Activated CD8-positive, alpha-beta memory T cell treated with anti-CD3 and anti-CD28 coated beads, Interleukin-2, amount 10 ng/mL, durations not matched to agents 7 days and 5 days (primary cell): ENCODE data around the gene KCNIP3. TPM values are rescaled to one million over a fixed set of nuclear protein-coding genes. Genes with fewer than 3 reads are reported as not detected.
"Not testable (repeated sequence)": the region's sequence is repeated elsewhere in the genome, so short reads cannot be mapped to it uniquely, and the experiment has no call there.

Experiments used
- ATAC-seq: fragments of 150-1000 bp; cut with Tn5 transposase; one replicate; pipeline ENCODE4 v1.10.0; 2021; ENCODE audit warnings: moderate library complexity
- CTCF ChIA-PET: fragments of 350-600 bp; sonication (Branson Sonifier 250); formaldehyde crosslinking; loops from one replicate; lab custom pipeline; 2021; ENCODE audit warnings: antibody characterized with exemption; lab: Charles Lee
- DNase-seq: peaks from one replicate; pipeline ENCODE4 v3.0.0-alpha.2; 2020
- H3K27ac Mint-ChIP-seq: one replicate; pipeline ENCODE4 v1.8.0; 2021; ENCODE audit warnings: mild to moderate bottlenecking, mixed read lengths
- H3K27me3 Mint-ChIP-seq: one replicate; pipeline ENCODE4 v1.8.0; 2021; ENCODE audit warnings: mixed read lengths
- H3K36me3 Mint-ChIP-seq: one replicate; pipeline ENCODE4 v1.8.0; 2021; ENCODE audit warnings: mild to moderate bottlenecking, mixed read lengths
- H3K4me1 Mint-ChIP-seq: one replicate; pipeline ENCODE4 v1.8.0; 2021; ENCODE audit warnings: mixed read lengths
- H3K4me3 Mint-ChIP-seq: one replicate; pipeline ENCODE4 v1.8.0; 2021; ENCODE audit warnings: mild to moderate bottlenecking, moderate library complexity, mixed read lengths
- H3K9me3 Mint-ChIP-seq: one replicate; pipeline ENCODE4 v1.8.0; 2022; ENCODE audit warnings: low read depth, mixed read lengths
- total RNA-seq, 2 experiments: library from RNA; stranded (reverse); gene quantifications; one replicate each; pipeline ENCODE4 v1.2.3, GENCODE V29; 2021

The KCNIP3 gene
- total RNA-seq, 2 experiments from 2014 or later: not detected

- no peaks in the 10 kb centered on the region for H3K36me3 Mint-ChIP-seq
- no peaks in the 10 kb centered on the region for H3K9me3 Mint-ChIP-seq
- H3K4me1 Mint-ChIP-seq: peaks cover 20% of the 10 kb centered on the region
- CTCF ChIA-PET: interaction anchor here (0.7 to 3.4 kb wide), 4 partner anchors 8 to 326 kb away, joined by 3 to 21 read pairs (median 4); no protein-coding TSS in a partner anchor
- H3K27me3 Mint-ChIP-seq: no peaks in the 10 kb centered on the region
- ATAC-seq (no peak), DNase-seq (no peak)
- H3K27ac Mint-ChIP-seq: peak overlapping the region; percentile 93
- peak overlapping the region; percentile 92 for H3K4me3 Mint-ChIP-seq
Observed at GRCh38 chr2:95401480-95401879, 104.3 kb downstream of the KCNIP3 start.

- H3K27me3 Mint-ChIP-seq, H3K9me3 Mint-ChIP-seq, H3K36me3 Mint-ChIP-seq, DNase-seq: not testable (repeated sequence)
- peak; percentile 15 for ATAC-seq
- peak overlapping the region; percentile 93 for H3K27ac Mint-ChIP-seq
- CTCF ChIA-PET: interaction anchor here (0.7 to 3.4 kb wide), 5 partner anchors 9 to 325 kb away, joined by 3 to 21 read pairs (median 6); no protein-coding TSS in a partner anchor
- H3K4me1 Mint-ChIP-seq: peaks cover 20% of the 10 kb centered on the region
- H3K4me3 Mint-ChIP-seq: peak overlapping the region; percentile 92
Observed at GRCh38 chr2:95402004-95402369, 104.8 kb downstream of the KCNIP3 start.

- H3K27ac Mint-ChIP-seq: peak within 1 kb of the TSS; percentile 93
- H3K27me3 Mint-ChIP-seq: no peaks in the 10 kb centered on the region
- peak; percentile 98 for DNase-seq
- H3K4me1 Mint-ChIP-seq: peaks cover 20% of the 10 kb centered on the region
- H3K9me3 Mint-ChIP-seq: no peaks in the 10 kb centered on the region
- H3K4me3 Mint-ChIP-seq: peak within 1 kb of the TSS; percentile 92
- CTCF ChIA-PET: interaction anchor here (1.4 to 3.4 kb wide), 5 partner anchors 9 to 327 kb away, joined by 3 to 21 read pairs (median 6); no protein-coding TSS in a partner anchor
- ATAC-seq: peak; percentile 97
- H3K36me3 Mint-ChIP-seq: no peaks in the 10 kb centered on the region
Observed at GRCh38 chr2:95402370-95403203, 105.4 kb downstream of the KCNIP3 start, which contains the start of gene FAHD2A. Gene FAHD2A, plus strand, starts transcription at chr2:95402708. Its CDS starts 2,851 bp downstream, at chr2:95405559.

- H3K27ac Mint-ChIP-seq: peak overlapping the region; percentile 93
- not testable (repeated sequence) for H3K9me3 Mint-ChIP-seq, H3K27me3 Mint-ChIP-seq, H3K36me3 Mint-ChIP-seq
- DNase-seq (peak; percentile 64), ATAC-seq (peak; percentile 28)
- peaks cover 20% of the 10 kb centered on the region for H3K4me1 Mint-ChIP-seq
- CTCF ChIA-PET: interaction anchor here (1.3 to 3.4 kb wide), 4 partner anchors 10 to 326 kb away, joined by 5 to 21 read pairs (median 6); no protein-coding TSS in a partner anchor
- H3K4me3 Mint-ChIP-seq: peak overlapping the region; percentile 92
Observed at GRCh38 chr2:95403204-95403721, 106.1 kb downstream of the KCNIP3 start.

GRCh38 chr2:95403824-95404223, 106.7 kb downstream of the KCNIP3 start:
- not testable (repeated sequence) for DNase-seq, H3K27me3 Mint-ChIP-seq, H3K36me3 Mint-ChIP-seq, ATAC-seq, H3K27ac Mint-ChIP-seq, H3K9me3 Mint-ChIP-seq
- Mint-ChIP-seq H3K4me1 (peaks cover 20% of the 10 kb centered on the region), H3K4me3 (peak overlapping the region; percentile 92)
- CTCF ChIA-PET: interaction anchor here (1.3 to 3.4 kb wide), 4 partner anchors 9 to 326 kb away, joined by 5 to 21 read pairs (median 6); no protein-coding TSS in a partner anchor

- ATAC-seq, H3K9me3 Mint-ChIP-seq, H3K36me3 Mint-ChIP-seq, DNase-seq, H3K27me3 Mint-ChIP-seq, H3K27ac Mint-ChIP-seq, H3K4me3 Mint-ChIP-seq: not testable (repeated sequence)
- peaks cover 20% of the 10 kb centered on the region for H3K4me1 Mint-ChIP-seq
- CTCF ChIA-PET: interaction anchor here (2.9 kb wide), 1 partner anchor 122 kb away, joined by 6 read pairs; no protein-coding TSS in a partner anchor
Observed at GRCh38 chr2:95404676-95405075, 107.5 kb downstream of the KCNIP3 start.

- H3K36me3 Mint-ChIP-seq, ATAC-seq, H3K9me3 Mint-ChIP-seq, CTCF ChIA-PET, H3K4me3 Mint-ChIP-seq, H3K27me3 Mint-ChIP-seq, DNase-seq, H3K27ac Mint-ChIP-seq, H3K4me1 Mint-ChIP-seq: not testable (repeated sequence)
Observed at GRCh38 chr2:95411239-95411638, 114.1 kb downstream of the KCNIP3 start.

- DNase-seq (peak; percentile 69), ATAC-seq (peak; percentile 87)
- H3K27me3 Mint-ChIP-seq, H3K4me3 Mint-ChIP-seq, H3K36me3 Mint-ChIP-seq, H3K9me3 Mint-ChIP-seq, H3K27ac Mint-ChIP-seq, H3K4me1 Mint-ChIP-seq: not testable (repeated sequence)
- CTCF ChIA-PET: interaction anchor here (1.8 kb wide), 1 partner anchor 10 kb away, joined by 5 read pairs; no protein-coding TSS in a partner anchor
Observed at GRCh38 chr2:95414015-95414594, 117.0 kb downstream of the KCNIP3 start.

GRCh38 chr2:95415138-95415537, 118.0 kb downstream of the KCNIP3 start:
- DNase-seq, H3K9me3 Mint-ChIP-seq, H3K4me1 Mint-ChIP-seq, H3K4me3 Mint-ChIP-seq, CTCF ChIA-PET, H3K36me3 Mint-ChIP-seq, ATAC-seq, H3K27me3 Mint-ChIP-seq, H3K27ac Mint-ChIP-seq: not testable (repeated sequence)

- H3K36me3 Mint-ChIP-seq, H3K4me1 Mint-ChIP-seq, CTCF ChIA-PET, DNase-seq, ATAC-seq, H3K9me3 Mint-ChIP-seq, H3K4me3 Mint-ChIP-seq, H3K27me3 Mint-ChIP-seq, H3K27ac Mint-ChIP-seq: not testable (repeated sequence)
Observed at GRCh38 chr2:95415561-95415960, 118.4 kb downstream of the KCNIP3 start.

GRCh38 chr2:95427196-95427867, 130.2 kb downstream of the KCNIP3 start:
- ATAC-seq, H3K36me3 Mint-ChIP-seq, CTCF ChIA-PET, DNase-seq, H3K9me3 Mint-ChIP-seq, H3K4me3 Mint-ChIP-seq, H3K4me1 Mint-ChIP-seq, H3K27ac Mint-ChIP-seq, H3K27me3 Mint-ChIP-seq: not testable (repeated sequence)

GRCh38 chr2:95429748-95430467, 132.8 kb downstream of the KCNIP3 start:
- H3K36me3 Mint-ChIP-seq, H3K9me3 Mint-ChIP-seq, H3K4me1 Mint-ChIP-seq, DNase-seq, H3K27ac Mint-ChIP-seq, H3K27me3 Mint-ChIP-seq, CTCF ChIA-PET, H3K4me3 Mint-ChIP-seq, ATAC-seq: not testable (repeated sequence)
